GM19452 (cell line): ENCODE data around the gene ACOT6.
"Not testable (repeated sequence)": the region's sequence is repeated elsewhere in the genome, so short reads cannot be mapped to it uniquely, and the experiment has no call there.

ENCODE experiments used
- ATAC-seq: cut with Tn5 transposase; IDR thresholded peaks from one replicate; pipeline ENCODE4 v1.9.1; 2021; ENCODE audit not compliant: unreplicated experiment

ACOT6 gene

DNA sequence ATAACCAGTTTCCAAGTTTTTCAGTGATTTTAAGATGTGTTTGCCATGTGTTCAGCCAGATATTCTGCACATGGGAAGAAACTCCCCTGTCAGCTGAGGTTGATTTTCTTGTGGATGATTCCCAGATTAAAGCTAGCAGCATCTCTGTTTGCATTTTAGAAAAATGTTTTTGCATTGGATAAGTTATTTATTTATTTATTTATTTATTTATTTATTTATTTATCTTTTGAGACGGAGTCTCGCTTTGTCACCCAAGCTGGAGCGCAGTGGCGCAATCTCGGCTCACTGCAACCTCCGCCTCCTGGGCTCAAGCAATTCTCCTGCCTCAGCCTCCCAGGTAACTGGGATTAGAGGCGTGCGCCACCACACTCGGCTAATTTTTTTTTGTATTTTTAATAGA is 17.8 kb upstream of the ACOT6 start:
- ATAC-seq, result no peak

DNA sequence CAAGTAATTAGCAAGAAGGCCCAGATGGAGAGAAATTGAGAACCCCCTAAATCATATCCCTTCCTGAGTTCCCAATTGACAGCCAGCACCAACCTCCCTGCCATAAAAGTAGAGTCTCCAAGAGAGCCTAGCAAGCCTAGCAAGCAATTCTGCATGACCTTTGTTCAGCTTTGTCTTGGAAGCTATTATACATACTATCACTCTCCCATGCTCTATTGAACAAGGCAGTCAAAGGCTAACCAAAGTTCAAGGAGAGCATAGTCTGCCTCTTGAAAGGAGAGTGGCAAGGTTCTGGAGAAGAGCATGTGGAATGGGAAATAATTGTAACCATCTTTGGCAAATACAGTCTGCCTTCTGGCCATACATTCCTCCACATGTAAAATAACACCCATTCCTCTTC is 12.8 kb upstream of the ACOT6 start:
- no peak for ATAC-seq

DNA sequence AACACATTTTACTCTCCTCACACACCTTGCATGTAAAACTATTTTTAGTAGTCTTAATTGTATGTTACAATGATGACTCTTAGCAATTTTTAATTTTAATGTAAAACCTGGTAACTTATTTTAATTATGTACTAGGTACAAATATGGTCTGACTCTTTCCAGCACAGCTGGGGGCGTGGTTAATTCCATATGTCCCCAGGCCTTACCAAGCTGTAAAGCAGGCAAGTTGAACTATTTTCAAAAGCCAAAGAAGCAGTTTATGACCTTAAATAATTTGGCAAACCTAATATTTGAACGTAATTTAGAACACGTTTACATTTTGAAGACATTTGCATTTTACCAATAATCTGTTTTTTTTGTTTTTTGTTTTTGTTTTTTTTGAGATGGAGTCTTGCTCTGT is 9.3 kb upstream of the ACOT6 start:
- ATAC-seq, result no peak

DNA sequence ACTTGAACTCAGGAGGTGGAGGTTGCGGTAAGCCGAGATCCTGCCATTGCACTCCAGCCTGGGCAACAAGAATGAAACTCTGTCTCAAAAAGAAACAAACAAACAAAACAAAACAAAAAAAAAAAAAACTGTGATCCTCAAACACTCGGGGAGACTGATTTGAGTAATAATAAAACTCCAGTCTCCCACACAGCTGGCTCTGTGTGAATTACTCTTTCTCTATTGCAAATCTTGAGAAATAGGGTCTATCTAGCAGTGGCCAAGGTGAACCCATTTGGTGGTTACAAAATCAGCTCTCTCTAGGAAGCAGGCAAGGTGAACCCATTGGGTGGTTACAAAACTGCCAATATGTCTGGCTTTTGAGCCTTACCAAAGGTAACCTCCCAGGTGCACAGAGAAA is 6.0 kb upstream of the ACOT6 start:
- no peak for ATAC-seq

DNA sequence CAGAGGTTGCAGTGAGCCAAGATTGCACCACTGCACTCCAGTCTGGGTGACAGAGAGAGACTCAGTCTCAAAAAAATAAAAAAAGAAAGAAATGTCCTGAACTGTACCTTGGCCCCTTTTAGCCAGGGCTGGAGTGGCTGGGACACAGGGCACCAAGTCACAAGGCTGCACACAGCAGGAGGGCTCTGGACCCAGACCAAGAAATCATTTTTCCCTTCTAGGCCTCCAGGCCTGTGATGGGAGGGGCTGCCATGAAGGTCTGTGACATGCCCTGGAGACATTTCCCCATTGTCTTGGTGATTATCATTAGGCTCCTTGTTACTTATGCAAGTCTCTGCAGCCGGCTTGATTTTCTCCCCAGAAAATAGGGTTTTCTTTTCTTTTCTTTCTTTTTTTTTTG is 5.1 kb upstream of the ACOT6 start:
- ATAC-seq, result no peak

DNA sequence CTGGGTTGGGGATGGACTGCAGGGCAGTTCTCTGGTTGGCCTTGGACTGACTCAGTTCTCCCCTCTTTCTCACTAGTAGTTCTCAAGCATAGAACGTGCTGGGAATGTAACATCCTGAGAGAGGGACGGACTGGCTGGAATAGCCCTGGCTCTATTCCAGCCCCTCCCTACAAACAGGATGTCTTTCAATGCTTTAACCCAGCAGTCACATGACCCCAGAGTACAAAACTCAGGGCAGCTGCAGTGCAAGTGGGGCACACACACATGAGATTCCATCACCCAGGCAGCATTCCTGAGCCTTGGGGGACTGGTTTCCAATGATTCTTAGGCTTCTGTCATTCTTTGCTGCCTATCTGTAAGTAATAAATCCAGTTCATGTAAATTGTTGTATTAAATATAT is 1.6 kb upstream of the ACOT6 start:
- no peak for ATAC-seq

DNA sequence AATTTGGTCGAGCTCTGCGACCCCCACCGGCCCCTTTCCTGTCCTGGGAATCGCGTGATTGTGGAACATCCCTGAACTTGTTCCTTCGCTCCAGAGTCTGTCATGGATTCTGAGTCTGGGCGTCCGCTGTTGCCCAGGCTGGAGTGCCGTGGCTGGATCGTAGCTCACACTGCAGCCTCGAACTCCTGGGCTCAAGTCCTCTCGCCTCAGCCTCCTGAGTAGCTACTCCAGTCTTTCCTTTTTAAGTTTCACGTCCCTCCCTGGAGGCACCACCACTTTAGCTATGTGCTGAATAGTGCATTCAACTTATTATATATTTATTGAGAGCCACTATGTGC is 698 bp downstream of the ACOT6 start:
- ATAC-seq, result no peak

DNA sequence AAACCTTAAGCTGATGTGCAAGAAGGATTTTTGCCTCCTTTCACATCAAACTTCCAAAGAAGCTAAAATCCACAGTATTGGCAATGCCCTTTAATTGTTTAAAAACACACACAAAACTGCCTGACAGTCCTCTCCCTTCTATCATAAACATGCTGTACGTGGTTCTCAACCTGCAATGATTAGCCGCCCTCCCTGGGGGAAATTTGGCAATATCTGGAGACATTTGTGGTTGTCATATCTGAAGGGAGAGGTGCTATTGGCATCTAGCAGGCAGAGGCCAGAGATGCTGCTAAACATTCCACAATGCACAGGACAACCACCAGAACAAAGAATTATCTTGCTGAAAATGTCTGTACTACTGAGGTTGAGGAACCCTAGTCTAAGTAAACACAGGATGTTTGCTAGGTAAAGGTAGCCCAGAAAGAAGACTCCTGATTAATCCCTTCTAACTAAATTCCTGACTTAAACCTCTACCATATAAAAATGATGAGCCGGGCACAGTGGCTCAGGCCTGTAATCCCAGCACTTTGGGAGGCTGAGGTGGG is 1.2 kb downstream of the ACOT6 start:
- no peak for ATAC-seq

DNA sequence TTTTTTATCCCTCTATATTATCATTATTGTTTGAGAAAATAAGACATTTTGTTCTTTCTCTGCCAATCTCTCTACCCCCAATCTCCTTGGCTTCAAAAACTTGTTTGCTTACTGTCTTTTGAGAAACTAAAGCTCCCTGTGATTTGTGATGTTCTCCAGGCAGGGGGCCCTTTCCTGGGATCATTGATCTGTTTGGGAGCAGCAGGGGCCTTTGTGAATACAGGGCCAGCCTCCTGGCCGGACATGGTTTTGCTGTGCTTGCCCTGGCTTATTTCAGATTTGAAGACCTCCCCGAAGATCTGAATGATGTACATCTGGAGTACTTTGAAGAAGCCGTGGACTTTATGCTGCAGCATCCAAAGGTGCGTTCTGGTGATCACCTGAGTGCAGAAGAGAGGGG is 4.5 kb downstream of the ACOT6 start:
- no peak for ATAC-seq

DNA sequence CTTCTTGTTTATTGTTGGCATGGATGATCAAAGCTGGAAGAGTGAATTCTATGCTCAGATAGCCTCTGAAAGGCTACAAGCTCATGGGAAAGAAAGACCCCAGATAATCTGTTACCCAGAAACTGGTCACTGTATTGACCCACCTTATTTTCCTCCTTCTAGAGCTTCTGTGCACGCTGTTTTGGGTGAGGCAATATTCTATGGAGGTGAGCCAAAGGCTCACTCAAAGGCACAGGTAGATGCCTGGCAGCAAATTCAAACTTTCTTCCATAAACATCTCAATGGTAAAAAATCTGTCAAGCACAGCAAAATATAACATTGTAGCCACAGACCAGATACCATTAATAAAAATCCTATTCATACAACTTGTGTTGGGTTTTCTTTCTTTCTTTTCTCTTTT is 7.2 kb downstream of the ACOT6 start:
- ATAC-seq, result no peak

DNA sequence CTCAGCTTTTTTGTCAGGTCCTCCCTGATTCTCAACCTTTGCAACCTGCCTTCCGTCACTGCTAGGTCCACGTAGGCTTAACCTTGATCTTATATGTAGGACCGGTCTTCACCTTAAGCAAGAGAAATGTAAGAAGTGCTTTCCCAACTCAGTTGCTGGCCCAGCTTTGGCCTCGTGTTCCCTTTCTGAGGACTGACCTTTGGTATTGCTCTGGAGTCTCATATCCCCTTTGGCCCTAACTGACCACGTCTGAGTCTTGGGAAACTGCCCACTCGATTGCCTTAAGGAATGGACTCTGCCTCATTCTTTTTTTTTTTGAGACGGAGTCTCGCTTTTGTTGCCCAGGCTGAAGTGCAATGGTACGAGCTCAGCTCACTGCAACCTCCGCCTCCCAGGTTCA is 8.0 kb downstream of the ACOT6 start:
- no peak for ATAC-seq

DNA sequence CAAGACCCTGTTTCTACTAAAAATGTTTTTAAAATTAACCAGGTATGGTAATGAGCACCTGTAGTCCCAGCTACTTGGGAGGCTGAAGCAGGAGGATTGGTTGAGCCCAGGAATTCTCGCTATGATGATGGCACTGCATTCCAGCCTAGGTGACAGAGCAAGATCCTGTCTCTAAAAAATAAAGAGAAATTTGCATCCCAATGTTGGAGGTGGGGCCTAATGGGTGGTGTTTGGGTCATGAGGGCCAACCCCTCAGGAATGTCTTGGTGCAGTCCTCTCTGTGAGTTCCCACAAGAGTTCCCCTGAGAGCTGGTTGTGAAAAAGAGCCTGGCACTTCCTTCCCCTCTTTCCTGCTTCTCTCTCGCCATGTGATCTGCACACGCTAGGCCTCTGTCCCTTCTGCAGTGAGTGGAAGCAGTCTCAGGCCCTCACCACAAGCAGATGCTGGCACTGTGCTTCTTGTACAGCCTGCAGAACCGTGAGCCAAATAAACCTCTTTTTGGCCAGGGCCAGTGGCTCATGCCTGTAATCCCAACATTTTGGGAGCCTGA is 11.3 kb downstream of the ACOT6 start:
- no peak for ATAC-seq

DNA sequence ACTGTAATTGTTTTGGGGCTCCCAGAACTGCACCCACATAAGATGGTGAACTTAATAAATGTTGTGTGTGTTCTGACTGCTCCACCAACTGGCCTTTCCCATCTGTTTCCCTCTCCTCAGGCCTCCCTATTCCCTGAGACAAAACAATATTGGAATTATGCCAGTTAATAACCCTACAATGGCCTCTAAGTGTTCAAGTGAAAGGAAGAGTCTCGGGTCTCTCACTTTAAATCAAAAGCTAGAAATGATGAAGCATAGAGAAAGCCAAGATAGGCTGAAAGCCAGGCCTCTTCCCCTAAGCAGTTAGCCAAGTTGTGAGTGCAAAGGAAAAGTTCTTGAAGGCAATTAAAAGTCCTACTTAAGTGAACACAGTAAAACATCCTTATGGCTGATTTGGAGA is 13.4 kb downstream of the ACOT6 start:
- ATAC-seq, result no peak

DNA sequence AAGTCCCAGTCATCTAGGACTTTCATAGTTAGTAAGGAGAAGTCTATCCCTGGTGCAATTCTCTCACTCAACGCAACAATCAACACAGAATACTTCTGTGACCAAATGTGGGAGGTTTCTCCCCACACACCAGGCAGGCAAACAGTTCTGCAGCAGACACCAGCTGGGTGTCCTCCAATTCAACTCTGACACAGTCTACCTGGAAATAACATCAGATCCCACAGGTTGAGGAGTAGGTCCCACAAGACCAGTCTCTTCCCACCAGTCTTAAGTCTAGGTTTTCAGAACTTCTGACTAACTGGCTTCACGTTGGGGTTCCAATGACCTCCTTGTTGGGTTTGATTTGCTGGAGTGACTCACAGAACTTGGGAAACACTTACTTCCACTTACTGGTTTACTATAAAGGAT is 14.8 kb downstream of the ACOT6 start:
- no peak for ATAC-seq

DNA sequence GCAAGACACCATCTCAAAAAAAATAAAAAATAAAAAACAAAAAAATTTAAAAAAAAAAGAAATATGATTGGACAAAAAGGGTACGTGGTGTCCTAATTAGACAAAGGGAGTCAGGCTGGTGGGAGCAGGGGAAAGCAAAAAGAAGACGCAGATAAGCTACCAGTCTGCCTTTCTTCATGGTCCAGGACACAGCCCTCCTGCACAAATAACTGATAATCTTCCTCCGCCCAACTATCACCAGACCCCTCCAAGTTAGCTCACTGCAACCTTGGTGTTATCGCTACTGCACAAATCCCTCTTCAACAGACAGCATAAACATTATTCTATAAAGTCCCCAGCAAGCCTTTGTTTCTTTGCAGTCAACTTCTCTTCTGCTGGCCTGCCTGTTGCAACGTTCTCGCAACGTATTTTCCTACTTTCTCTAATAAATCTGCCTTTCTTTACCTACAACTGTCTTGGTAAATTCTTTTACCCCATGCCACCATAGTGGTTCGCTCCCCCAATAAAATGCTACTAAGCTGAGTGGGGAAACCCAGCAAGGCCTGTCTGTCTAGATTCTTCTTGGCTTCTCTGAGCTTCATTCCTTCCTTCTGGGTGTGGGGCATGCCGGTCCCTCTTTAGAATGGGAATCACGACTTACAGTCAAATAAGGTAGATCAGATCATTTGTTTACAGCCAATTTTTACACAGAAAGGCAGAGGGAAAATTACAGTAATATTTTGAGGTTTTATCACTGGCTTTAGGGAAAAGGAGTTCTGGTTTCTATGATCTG is 17.9 kb downstream of the ACOT6 start:
- ATAC-seq, result no peak

DNA sequence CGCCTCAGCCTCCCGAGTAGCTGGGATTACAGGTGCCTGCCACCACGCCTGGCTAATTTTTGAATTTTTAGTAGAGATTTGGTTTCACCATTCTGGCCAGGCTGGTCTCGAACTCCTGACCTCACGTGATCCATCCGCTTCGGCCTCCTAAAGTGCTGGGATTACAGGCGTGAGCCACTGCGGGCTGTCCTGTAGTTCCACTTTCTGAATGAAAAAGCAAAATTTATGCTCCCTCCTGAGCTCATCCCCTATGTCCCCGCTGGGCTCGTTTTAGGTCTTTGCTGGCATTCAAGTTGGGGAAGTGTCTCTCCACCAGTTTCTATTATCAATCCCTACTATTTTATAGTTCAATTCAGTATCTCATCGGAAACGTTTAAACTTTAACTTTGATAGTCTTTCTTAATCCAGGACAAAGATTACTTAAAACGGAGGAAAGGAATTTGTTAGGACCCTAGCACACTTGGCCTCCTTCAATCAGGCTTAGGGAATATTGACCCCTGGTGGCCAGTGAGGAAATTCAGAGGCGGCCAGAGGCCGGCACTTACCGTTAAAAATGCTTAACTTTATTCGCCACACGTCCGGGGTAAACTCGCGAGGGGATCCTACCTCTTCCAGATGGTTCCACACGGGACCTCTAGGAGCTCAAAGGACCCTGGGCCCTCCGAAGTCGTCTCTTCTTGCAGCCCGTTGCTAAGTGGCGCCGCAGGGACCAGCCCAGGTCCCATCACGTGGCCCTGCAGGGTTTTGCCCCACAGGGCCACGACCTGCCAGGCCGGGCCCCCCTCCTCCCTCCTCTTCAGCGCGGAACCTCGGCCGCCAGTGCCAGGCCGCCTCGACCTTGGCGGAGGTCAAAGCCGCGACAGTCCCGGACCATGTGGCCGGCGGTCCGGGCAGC is 21.0 kb downstream of the ACOT6 start:
- no peak for ATAC-seq

DNA sequence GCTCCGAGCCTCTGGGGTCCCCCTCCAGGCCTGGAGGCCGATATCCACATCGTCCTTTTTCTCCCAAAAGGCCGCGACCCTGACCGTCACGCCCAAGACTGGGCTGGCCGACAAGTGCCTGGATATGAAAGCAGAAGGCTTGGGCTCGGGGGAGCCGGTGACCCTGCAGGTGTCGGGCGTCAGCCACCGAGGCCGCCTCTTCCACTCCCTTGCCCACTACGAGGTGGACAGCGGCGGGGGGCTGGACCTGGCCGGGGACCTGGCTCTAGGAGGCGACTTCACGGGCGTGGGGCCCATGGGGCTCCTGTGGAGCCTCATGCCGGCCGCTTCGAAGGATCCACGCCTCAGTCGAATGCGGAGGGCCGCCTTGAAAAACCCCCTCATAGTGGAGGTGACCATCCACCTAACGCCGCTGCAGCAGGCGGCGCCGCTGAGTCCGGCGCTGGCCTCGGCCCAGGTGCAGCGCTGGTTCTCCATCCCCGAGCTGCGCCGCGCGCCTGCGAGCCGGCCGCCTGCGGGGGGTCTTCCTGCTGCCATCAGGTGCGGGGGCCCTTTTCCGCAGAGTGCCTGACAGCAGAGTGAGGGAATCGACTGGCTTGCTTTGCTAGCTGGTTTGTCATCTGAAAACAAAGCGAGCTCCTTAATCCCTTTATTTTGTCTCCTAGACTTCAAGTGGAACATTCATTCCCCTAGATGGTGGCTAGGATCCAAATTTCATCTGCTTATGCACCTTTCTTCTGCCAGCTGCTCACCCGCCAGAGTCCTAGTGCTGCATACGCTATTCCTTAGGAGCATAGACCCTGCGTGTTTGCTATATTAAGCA is 21.9 kb downstream of the ACOT6 start:
- ATAC-seq, result no peak

DNA sequence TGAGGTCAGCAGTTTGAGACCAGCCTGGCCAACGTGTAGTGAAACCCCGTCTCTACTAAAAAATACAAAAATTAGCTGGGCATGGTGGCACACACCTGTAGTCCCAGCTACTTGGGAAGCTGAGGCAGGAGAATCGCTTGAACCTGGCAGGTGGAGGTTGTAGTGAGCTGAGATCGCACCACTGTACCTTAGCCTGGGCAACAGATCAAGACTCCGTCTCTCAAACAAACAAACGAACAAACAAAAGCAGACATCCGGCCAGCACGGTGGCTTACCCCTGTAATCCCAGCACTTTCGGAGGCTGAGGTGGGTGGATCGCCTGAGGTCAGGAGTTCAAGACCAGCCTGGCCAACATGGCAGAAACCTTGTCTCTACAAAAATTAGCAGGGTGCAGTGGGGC is 24.0 kb downstream of the ACOT6 start:
- ATAC-seq, result not testable (repeated sequence)

DNA sequence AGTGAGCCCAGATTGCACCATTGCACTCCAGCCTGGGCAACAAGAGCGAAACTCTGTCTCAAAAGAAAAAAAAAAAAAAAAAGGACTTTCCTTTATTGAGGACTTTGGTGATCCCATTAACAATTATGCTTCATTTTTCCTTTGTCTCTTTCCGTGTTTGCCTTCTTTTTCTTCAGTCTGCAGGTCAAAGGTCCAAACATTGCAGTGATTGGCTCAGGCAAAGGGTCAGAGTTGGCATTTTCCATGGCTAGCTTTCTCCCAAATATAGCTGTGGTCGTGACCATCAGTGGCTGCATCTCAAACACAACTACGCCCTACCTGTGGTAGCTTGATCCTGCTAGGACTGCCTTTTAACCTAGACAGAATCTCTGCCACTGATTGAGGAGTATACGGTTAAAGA is 25.5 kb downstream of the ACOT6 start:
- ATAC-seq, result no peak

DNA sequence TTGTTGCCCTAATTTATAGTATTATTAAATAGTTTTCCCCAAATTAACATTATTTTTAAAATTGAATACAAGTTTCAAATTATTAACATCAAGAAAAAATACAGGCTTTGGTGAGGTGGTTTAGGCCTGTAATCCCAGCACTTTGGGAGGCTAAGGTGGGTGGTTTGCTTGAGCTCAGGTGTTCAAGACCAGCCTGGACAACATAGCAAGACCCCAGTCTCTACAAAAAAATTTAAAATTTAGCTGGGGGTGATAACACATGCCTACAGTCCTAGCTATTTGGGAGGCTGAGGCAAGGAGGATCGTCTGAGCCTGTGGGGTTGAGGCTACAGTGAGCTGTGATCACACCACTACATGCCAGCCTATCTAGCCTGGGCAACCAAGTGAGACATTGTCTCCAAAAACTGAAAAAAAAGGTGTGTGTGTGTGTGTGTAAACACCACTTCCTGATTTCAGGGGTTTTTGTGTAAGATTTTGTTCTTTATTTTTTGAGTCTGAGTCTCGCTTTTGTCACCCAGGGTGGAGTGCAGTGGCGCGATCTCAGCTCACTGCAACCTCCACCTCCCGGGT is 28.6 kb downstream of the ACOT6 start:
- ATAC-seq, result no peak
